Measurements from ENCODE around the gene USP9X. TPM values are rescaled to one million over a fixed set of nuclear protein-coding genes. Genes with fewer than 3 reads are reported as not detected.

Gene USP9X
- total and polyA plus RNA-seq, 2 experiments from 2014 or later, result 62.2 to 329 TPM

- Histone ChIP-seq H4K20me1 (replicated peaks; ENCODE audit: insufficient read depth) (peaks cover 6% of the 10 kb centered on the region), H3K27ac (ENCODE audit: low read depth) (no peak overlapping the region), H3K79me2 (replicated peaks; ENCODE audit: insufficient read depth) (peaks cover 21% of the 10 kb centered on the region), H3K9me2 (ENCODE audit: insufficient read depth) (no peaks in the 10 kb centered on the region), H2AFZ (no peak overlapping the region), H3K4me2 (no peak overlapping the region), H3K4me3 (no peak overlapping the region), H3K4me1 (ENCODE audit: insufficient read depth) (no peaks in the 10 kb centered on the region), H3K36me3 (ENCODE audit: insufficient read depth) (peaks cover 47% of the 10 kb centered on the region; the same call in 1 of the 2 replicates), H3F3A (replicated peaks; ENCODE audit: low read depth) (peaks cover 19% of the 10 kb centered on the region), H3K27me3 (ENCODE audit: insufficient read depth) (no peaks in the 10 kb centered on the region)
- H3K9me3 Mint-ChIP-seq, result no peaks in the 10 kb centered on the region; the same call in 2 of the 3 replicates
- H3K27me3 Mint-ChIP-seq (ENCODE audit: insufficient read depth, low read depth, poor library complexity), result peaks cover 11% of the 10 kb centered on the region
- ATAC-seq (no peak), DNase-seq (ENCODE audit: low spot score) (no peak)
- no peak overlapping the region for H3K27ac Mint-ChIP-seq
- H3K4me1 Mint-ChIP-seq, result peaks cover 9% of the 10 kb centered on the region; the same call in 2 of the 3 replicates
- TF ChIP-seq EZH2 (IDR thresholded peaks at IDR 0.05; ENCODE audit: low read depth, unreplicated experiment) (no peak), REST (IDR thresholded peaks at IDR 0.05; ENCODE audit: unreplicated experiment) (no peak), EZH2phosphoT487 (IDR thresholded peaks at IDR 0.05; ENCODE audit: unreplicated experiment) (no peak), ZNF114 (CRISPR knock-in tag; IDR thresholded peaks at IDR 0.05) (no peak), CREB1 (CRISPR knock-in tag; IDR thresholded peaks at IDR 0.05; ENCODE audit: low read depth) (no peak), STAT1 (IDR thresholded peaks at IDR 0.05; ENCODE audit: unreplicated experiment) (no peak), ZNF331 (CRISPR knock-in tag; IDR thresholded peaks at IDR 0.05; ENCODE audit: low read depth) (no peak)
- no peak overlapping the region for H3K4me3 Mint-ChIP-seq
- peaks cover 84% of the 10 kb centered on the region for H3K36me3 Mint-ChIP-seq (ENCODE audit: low read depth)
Measured at GRCh38 chrX:41153957-41154356, 68.7 kb downstream of the USP9X start.

- H3K36me3 ChIP-seq (ENCODE audit: insufficient read depth), result peaks cover 42% of the 10 kb centered on the region
- H3K9me2 ChIP-seq (ENCODE audit: insufficient read depth), result no peaks in the 10 kb centered on the region
- DNase-seq (ENCODE audit: low spot score), result no peak
- Mint-ChIP-seq H3K4me3 (no peak overlapping the region), H3K36me3 (ENCODE audit: low read depth) (peaks cover 72% of the 10 kb centered on the region), H3K27me3 (ENCODE audit: insufficient read depth, low read depth, poor library complexity) (no peaks in the 10 kb centered on the region), H3K27ac (no peak overlapping the region), H3K9me3 (no peaks in the 10 kb centered on the region), H3K4me1 (no peaks in the 10 kb centered on the region)
- no peak overlapping the region for H3K27ac ChIP-seq (ENCODE audit: low read depth)
- TF ChIP-seq CREB1 (CRISPR knock-in tag; IDR thresholded peaks at IDR 0.05; ENCODE audit: low read depth) (no peak), POLR2AphosphoS5 (IDR thresholded peaks at IDR 0.05; ENCODE audit: low read depth) (no peak), ZNF114 (CRISPR knock-in tag; IDR thresholded peaks at IDR 0.05) (no peak), ETS1 (IDR thresholded peaks at IDR 0.05) (no peak), NANOG (IDR thresholded peaks at IDR 0.05; ENCODE audit: borderline replicate concordance) (no peak), CTCF (conservative IDR thresholded peaks at IDR 0.05; ENCODE audit: low read depth in 2 of 2) (no peak), EZH2 (IDR thresholded peaks at IDR 0.05; ENCODE audit: low read depth, unreplicated experiment) (no peak), ZNF331 (CRISPR knock-in tag; IDR thresholded peaks at IDR 0.05; ENCODE audit: low read depth) (no peak), EZH2phosphoT487 (IDR thresholded peaks at IDR 0.05; ENCODE audit: unreplicated experiment) (no peak), JUNB (IDR thresholded peaks at IDR 0.05; ENCODE audit: unreplicated experiment) (no peak)
- H3K4me2 ChIP-seq, result no peak overlapping the region
- no peak overlapping the region for H2AFZ ChIP-seq
- no peak for ATAC-seq
- peaks cover 7% of the 10 kb centered on the region; the same call in 1 of the 2 replicates for H3F3A ChIP-seq (replicated peaks; ENCODE audit: low read depth)
- H3K27me3 ChIP-seq (ENCODE audit: insufficient read depth), result no peaks in the 10 kb centered on the region
- no peaks in the 10 kb centered on the region for H3K4me1 ChIP-seq (ENCODE audit: insufficient read depth)
- H4K20me1 ChIP-seq (replicated peaks; ENCODE audit: insufficient read depth), result no peaks in the 10 kb centered on the region
- peaks cover 29% of the 10 kb centered on the region for H3K79me2 ChIP-seq (replicated peaks; ENCODE audit: insufficient read depth)
- H3K4me3 ChIP-seq, result no peak overlapping the region
Measured at GRCh38 chrX:41164449-41164848, 79.2 kb downstream of the USP9X start.
